Stimulated activated naive CD4-positive, alpha-beta T cell (primary cell): Measurements from ENCODE around the gene KIAA0930.

Experiments
- DNase-seq, 6 experiments: peaks; one replicate each; lab custom pipeline; 2025; lab: John Stamatoyannopoulos, UW

Gene KIAA0930

GRCh38 chr22:45172881-45173585 is 67.7 kb downstream of the KIAA0930 start:
- DNase-seq, result peak in 5 of 6 experiments; percentile 9 to 80 (median 76)

- DNase-seq, result no peak
These were observed 68.9 kb downstream of the KIAA0930 start for GRCh38 chr22:45171830-45172229.

- DNase-seq, result peak in 3 of 6 experiments; percentile 7 to 22 (median 8)
These were observed 70.9 kb downstream of the KIAA0930 start for GRCh38 chr22:45169591-45170466.

- no peak for DNase-seq
These were observed 73.8 kb downstream of the KIAA0930 start for GRCh38 chr22:45166932-45167331.

GRCh38 chr22:45164270-45165088 is 76.2 kb downstream of the KIAA0930 start:
- peak in 4 of 6 experiments; percentile 3 to 35 (median 28) for DNase-seq

DNA sequence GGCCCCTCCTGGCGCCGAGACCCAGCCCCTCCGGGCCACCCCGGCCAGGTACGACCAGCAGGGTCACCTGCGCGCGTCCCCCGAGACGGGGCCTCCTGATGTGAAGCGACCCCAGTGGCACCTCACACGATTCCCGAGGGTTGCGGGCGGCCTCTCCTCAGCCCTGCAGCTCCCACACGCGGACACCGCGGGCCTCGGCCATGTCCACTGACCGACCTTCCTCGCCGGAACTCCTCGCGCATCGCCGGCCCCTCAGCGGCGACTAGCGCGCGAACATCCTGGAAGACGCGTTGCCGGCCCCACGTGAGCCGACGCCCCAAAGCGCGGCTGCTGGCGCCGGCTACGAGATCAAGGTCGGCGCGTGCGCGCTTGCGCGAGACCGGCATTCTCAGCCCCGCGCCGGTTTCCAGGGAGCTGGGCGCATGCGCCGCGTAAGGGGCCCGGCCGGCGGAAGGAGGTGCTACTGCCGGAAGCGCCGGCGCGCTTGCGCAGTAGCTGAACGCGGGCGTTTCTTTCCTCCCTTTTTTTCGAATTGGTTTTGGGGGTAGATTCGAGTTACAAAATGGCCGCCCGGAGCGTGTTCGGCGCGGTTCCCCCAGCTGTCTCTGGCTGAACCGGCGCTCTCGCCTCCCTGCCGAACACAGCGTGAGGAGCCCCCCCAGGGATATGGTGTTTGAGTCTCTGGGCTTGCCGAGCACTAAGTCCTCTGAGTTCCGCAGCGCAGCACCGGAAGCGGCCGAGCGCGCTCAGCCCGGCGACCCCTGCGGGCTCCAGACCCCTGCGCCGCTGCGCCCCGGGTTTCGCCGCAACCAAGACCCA is 77.0 kb downstream of the KIAA0930 start, which contains the start of gene NUP50:
NUP50 (plus strand) TSS at position 475 of the 819 bp plus-strand sequence. CDS start 4,253 bp downstream, outside the sequence.
- peak; percentile 89 to 96 (median 94) for DNase-seq

GRCh38 chr22:45163099-45163450 is 77.6 kb downstream of the KIAA0930 start:
- no peak for DNase-seq

DNA sequence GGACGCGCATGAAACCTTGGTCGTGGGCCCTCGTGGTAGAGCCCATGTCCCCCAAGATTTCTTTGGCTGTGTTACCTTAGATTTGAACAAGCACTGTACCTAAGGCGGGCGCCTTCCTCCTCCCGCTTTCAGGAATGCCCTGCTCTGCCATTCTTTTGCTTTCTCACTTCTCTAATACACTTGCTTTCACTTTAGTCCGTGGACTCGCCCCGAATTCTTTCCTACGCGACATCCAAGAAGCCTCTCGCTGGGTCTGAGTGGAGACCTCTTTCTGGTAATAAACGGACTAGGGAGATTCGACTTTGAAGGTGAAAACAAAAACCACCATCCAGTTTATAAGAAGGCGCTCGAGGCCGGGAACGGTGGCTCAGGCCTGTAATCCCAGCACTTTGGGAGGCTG is 78.2 kb downstream of the KIAA0930 start:
- DNase-seq, result no peak

GRCh38 chr22:45159652-45160462 is 80.8 kb downstream of the KIAA0930 start:
- no peak for DNase-seq

GRCh38 chr22:45157907-45158306 is 82.8 kb downstream of the KIAA0930 start:
- DNase-seq, result no peak

DNA sequence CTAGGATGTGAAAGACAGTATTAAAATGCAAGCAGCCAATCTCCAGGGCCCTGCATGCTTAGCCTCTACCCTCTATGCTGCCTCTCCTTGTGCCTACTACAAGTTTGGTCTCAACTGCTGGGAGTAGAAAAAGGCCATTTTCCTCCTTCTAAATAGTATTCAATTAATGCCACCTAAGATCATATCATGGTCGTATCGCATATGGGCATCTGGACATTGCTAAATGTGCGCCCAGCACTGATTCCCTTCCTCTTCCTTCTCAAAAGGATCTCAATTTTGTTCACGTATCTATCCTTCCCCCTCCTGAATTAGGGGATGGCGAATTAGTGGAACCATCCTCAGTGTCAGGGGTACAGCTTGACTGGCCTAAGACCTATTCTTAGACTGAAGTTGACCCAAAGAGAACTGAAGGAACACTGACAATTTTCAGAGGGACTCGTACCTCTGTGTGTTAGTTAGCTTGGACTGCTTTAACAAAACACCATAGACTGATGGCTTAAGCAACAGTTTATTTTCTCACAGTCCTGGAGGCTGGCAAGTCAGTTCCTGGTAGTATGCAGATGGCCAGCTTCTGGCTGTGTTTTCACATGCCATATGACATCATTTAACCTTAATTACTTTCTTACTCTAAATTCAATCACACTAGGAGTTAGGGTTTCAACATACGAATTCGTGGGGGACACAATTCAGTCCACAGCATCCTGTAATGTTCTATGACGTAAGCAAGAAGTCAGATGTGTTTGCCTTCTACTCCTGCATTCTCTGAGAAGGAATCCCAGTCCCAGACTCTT is 85.4 kb downstream of the KIAA0930 start:
- no peak for DNase-seq

DNA sequence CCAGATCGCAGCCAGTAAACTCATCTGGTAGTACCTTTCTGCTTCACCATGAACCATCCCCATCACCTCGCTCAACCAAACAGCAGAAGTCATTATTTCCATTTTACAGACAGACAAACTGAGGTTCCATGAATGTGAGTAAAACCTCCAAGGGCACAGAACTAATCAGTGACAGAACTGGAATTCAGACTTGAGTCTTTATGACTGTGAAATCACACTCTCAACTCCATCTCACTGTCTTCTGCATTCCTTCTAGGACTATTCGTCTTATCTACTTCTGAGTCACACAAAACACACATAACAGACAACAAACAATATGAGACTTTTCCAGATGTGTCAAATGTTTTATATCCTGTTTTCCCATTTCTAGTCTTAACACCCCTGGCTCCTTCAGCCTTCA is 86.3 kb downstream of the KIAA0930 start:
- no peak for DNase-seq

DNA sequence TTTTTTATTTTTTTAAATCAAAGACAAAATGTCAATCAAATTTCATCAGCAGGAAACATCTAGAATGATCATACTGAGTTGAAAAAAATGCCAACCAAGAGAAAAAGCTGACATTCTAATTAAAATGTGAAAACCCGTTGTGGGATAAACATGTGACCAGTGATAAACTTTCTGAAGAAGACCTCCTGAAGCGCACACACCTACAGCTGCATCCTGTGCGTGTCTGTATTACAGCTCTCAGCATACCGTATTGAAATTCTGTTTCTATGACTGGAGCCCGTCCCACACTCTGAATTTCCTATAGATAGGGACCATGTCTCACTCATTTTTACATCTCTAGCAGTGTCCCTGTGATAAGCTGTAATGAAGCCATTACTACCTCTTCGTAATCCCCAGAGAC is 89.2 kb downstream of the KIAA0930 start:
- DNase-seq, result no peak

- no peak for DNase-seq
These were observed 90.6 kb downstream of the KIAA0930 start for GRCh38 chr22:45150139-45150538.

DNA sequence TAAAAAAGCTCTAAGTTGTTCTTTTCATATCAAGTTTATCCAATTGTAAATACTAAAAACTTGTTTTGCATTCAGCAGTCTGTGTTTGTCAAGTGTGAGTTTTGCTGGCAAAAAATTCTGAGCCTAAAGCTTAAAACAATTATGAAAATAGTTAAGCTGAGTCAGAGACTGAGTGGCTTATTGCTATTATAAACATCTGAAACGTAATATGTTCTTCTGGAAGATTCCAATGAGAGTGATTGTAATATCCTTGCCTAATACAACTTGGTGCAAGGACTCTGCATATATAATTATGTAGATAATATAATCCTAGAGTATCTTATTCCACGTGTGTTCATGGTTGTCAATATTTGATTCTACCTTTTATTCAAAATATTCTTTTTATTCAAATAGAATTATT is 91.0 kb downstream of the KIAA0930 start:
- DNase-seq, result no peak

GRCh38 chr22:45144916-45145315 is 95.8 kb downstream of the KIAA0930 start:
- DNase-seq, result no peak

- DNase-seq, result no peak
These were observed 98.3 kb downstream of the KIAA0930 start for GRCh38 chr22:45142376-45142775.
